GM20000 (cell line): ENCODE measurements around the gene ST6GALNAC4.
A peak's percentile ranks its signal among the peaks of the same experiment; 100 is the strongest.

ENCODE experiments used
- DNase-seq: peaks from one replicate; pipeline ENCODE4 v3.0.0; 2012; ENCODE audit warnings: low spot score
- TF ChIP-seq, protein P1 (sequence below): IDR thresholded peaks from 2 replicates; pipeline ENCODE4 v1.5.1; 2012; ENCODE audit warnings: mild to moderate bottlenecking, control low read depth; ENCODE audit errors: extremely low read depth, missing control alignments

ST6GALNAC4 gene

DNA sequence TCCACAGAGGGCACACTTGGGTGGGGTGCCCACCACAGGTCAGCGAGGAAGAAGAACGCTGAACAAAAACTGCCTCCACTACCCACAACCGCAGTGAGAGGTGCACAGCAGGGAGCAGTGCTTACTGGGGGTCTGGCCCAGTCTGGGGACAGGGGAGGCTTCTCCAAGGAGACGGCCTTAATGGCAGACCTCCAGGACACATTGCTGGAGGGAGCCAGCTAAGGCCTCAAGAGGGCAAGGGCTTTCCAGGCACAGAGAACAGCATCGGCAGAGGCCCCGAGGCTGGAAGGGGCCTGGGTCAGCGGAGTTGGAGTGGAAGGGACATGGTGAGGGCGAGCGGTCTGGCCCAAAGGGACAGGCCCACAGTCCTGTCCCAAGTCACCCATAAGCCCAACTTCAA is 29.1 kb upstream of the ST6GALNAC4 start:
- DNase-seq: no peak
- TF ChIP-seq, protein P1, sequence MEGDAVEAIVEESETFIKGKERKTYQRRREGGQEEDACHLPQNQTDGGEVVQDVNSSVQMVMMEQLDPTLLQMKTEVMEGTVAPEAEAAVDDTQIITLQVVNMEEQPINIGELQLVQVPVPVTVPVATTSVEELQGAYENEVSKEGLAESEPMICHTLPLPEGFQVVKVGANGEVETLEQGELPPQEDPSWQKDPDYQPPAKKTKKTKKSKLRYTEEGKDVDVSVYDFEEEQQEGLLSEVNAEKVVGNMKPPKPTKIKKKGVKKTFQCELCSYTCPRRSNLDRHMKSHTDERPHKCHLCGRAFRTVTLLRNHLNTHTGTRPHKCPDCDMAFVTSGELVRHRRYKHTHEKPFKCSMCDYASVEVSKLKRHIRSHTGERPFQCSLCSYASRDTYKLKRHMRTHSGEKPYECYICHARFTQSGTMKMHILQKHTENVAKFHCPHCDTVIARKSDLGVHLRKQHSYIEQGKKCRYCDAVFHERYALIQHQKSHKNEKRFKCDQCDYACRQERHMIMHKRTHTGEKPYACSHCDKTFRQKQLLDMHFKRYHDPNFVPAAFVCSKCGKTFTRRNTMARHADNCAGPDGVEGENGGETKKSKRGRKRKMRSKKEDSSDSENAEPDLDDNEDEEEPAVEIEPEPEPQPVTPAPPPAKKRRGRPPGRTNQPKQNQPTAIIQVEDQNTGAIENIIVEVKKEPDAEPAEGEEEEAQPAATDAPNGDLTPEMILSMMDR: no peak

DNA sequence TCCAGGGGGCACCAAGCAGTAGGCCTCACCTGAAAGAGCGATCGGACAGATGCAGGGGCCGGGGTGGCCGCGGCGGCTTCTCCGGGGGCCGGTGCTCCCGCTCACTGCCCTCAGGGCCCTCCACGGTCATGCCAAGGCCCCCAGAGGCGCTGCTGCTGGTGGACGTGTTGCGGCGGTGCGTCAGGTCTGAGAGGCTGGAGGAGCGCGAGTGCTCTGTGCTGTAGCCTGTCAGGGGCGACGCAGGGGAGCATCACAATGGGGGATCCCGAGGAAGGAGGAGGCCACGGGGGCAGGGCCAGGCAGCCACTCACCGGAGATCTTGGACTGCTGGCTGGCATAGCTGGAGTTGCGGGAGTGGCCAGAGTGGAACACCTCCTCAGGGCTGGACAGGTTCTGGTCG is 28.5 kb upstream of the ST6GALNAC4 start:
- no peak for DNase-seq
- TF ChIP-seq, protein P1: no peak

DNA sequence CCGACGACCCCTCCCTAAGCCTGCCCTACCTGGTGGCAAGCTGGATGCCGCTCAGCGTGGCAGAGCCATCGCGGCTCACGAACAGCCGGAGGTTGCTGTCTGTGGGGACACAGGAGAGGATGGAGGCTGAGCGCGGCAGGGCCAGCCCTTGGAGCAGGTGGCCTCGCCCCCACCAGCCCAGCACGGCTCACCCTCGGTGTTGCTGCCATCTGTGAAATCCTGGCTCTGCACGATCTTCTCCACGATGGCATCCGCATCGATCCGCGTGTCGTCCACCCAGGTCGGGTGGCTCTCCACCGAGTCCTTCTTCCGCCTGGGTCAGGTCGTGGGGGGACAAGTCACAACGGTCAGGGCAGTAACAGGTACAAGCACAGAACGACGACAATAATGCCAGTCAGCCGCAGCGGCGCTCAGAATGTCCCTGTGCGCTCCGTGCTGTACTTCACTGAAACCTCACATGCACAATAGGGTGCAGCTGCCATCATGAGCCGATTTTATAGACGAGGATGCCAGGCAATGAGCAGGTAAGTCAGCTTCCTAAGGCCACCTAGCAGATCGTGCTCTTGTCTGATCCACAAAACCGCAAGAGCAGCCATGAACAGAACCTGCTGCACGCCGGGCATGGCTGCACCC is 27.9 kb upstream of the ST6GALNAC4 start:
- no peak for DNase-seq
- TF ChIP-seq, protein P1: no peak

DNA sequence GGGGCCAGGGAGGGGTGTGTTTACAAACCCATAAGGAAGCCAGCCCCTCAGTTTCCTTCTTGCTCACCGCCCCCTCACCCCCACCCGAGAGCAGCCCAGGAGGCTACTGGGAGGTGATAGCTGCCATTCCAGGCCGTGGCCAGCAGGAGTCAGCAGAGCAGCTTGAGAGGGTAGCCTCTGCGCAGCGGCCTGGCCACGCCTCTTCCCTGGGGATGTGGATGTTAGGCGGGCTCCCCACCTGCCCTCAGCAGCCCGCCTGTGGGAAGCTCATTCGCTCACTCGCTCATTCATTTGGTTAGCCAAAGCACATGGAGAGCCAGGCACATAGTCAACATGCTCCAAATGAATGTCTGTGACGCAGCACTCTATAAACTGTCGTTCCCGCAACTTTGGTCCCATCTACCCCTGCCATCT is 26.9 kb upstream of the ST6GALNAC4 start:
- DNase-seq: peak; percentile 89

DNA sequence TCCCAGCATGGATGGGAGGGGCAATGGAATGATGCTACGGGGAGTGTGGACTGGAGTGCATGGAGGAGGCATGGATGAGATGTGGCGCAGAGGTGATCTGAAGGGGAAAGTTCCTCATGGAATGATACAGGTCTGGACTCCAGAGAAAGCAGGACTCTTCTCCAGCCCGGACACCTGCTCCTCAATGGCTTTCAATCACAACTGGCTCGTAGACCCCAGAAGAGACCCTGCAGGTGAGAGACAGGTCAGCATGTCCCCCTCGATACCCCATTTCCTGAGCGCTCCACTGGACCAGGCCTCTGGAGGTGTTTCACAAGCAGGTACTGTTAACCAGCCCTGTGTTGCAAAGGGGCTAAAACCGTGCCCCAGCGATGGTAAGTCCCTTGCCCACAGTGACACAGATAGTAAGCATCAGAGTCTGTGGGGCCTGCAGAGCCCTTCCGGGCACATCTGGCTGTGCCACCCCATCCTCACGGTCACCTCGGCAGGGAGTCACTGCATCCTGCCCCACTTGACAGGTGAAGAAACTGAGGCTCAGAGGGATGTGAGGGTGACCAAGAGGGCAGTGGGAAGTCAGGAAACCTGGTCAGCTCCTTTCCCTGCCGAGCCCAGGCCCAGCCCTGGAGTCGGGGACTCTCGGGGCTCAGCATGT is 26.3 kb upstream of the ST6GALNAC4 start:
- TF ChIP-seq, protein P1: no peak
- DNase-seq: no peak

More for the DNA sequence above, 26.9 kb upstream of the ST6GALNAC4 start:
- TF ChIP-seq, protein P1: peak; percentile 90

DNA sequence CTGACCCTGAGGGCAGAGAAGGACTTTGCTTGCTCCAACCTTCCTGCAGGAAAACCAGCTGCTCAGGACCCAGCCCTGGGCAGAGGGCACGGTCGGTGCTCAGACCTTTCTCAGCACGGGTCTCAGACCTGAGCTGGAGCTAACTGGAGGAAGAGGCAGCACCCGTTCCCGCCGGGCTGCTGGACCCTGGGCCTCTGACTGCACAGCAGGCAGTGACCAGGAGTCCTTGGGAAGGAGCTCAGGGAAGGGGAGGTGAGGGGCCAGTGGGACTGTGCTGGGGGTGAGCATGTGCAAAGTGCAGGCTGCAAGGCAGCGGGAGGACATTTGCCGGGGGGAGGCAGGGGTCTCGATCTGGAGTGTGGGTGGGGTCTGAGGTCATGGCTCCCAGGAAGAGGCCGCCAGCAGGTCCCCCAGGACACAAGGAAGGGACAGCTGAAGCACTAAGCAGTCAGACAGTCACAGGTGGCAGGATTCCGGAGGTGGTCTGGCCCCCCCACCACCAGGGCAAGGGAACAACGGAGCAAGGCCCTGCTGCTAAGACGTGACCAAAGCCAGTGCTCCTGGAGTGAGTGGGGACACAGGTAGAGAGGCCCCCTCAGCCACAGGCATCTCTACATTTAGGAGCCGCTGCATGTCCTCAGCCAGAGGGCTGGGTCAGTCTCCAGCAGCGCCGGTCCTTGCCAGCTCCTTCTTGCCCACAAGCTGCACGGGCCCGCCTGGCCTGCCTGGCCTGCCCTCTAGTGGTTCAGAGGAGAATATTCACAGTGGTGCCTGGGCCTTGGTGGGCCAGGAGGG is 25.6 kb upstream of the ST6GALNAC4 start:
- TF ChIP-seq, protein P1: peak; percentile 91
- DNase-seq: peak; percentile 76

DNA sequence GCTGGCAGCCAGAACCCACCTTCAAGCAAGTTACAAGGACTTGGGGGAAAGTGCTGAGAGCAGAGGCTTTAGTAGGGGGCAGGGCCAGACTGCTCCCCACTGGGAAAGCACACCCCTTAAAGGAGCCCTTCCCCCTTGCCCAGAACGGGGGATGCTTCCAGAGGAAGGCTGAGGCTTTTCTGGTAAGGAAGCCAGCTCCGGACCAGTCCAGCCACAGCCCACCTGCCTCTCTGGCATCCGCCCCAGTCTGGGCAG is 25.0 kb upstream of the ST6GALNAC4 start:
- no peak for DNase-seq
- TF ChIP-seq, protein P1: no peak
